Activated CD4-positive, alpha-beta T cell treated with anti-CD3 and anti-CD28 coated beads, Interleukin-2, Interleukin-6, amounts not matched to agents 100 ng/mL and 50 ng/mL, durations not matched to agents 16 hours and 8 hours (primary cell): ENCODE data around the gene UQCC3.
"Not testable (repeated sequence)": the region's sequence is repeated elsewhere in the genome, so short reads cannot be mapped to it uniquely, and the experiment has no call there.

Experiments used
- DNase-seq: peaks from one replicate; pipeline ENCODE4 v3.0.0-alpha.2; 2020

UQCC3 gene, protein sequence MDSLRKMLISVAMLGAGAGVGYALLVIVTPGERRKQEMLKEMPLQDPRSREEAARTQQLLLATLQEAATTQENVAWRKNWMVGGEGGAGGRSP

DNA sequence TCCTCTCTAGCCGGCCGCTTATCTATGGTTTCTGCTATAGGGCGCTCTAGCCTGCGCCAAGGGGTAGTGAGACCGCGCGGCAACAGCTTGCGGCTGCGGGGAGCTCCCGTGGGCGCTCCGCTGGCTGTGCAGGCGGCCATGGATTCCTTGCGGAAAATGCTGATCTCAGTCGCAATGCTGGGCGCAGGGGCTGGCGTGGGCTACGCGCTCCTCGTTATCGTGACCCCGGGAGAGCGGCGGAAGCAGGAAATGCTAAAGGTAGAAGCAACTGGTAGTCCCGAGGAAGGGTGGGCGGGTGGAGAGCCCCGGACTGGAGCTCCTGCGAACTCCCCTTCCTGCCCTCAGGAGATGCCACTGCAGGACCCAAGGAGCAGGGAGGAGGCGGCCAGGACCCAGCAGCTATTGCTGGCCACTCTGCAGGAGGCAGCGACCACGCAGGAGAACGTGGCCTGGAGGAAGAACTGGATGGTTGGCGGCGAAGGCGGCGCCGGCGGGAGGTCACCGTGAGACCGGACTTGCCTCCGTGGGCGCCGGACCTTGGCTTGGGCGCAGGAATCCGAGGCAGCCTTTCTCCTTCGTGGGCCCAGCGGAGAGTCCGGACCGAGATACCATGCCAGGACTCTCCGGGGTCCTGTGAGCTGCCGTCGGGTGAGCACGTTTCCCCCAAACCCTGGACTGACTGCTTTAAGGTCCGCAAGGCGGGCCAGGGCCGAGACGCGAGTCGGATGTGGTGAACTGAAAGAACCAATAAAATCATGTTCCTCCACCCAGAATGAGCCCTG, at the start of gene UQCC3, which contains the start of gene LBHD1:
Gene UQCC3, plus strand, starts transcription at position 66 of the 782 bp plus-strand sequence. Its CDS starts 73 bp downstream, at position 139.
Gene LBHD1, minus strand, starts transcription at position 660 of the 782 bp plus-strand sequence. CDS start 2,236 bp downstream, outside the sequence.
- peak; percentile 96 for DNase-seq

GRCh38 chr11:62622476-62623089, 48.9 kb upstream of the UQCC3 start:
- no peak for DNase-seq

DNA sequence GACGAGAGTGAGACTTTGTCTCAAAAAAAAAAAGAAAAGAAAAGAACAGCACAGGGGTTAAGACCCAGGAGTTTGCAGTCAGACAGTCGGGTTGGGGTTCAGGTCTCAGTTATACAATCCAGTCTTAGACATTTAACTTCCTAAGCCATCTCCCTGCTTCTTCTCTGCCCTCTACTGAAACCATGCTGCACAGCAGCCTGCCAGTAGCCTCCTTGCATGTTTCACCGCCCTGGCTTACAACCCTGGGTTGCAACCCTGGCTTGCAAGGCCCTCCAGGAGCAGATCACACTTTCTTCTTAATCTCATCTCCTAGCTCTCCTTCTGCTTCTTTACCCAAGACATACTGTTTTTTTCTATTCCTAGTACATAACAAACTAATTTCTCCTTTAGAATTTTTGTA, 43.8 kb upstream of the UQCC3 start:
- no peak for DNase-seq

- DNase-seq, result no peak
Observed at GRCh38 chr11:62632492-62632891, 39.0 kb upstream of the UQCC3 start.

GRCh38 chr11:62644220-62644619, 27.3 kb upstream of the UQCC3 start:
- no peak for DNase-seq

GRCh38 chr11:62645671-62645945, 25.9 kb upstream of the UQCC3 start:
- peak; percentile 20 for DNase-seq

DNA sequence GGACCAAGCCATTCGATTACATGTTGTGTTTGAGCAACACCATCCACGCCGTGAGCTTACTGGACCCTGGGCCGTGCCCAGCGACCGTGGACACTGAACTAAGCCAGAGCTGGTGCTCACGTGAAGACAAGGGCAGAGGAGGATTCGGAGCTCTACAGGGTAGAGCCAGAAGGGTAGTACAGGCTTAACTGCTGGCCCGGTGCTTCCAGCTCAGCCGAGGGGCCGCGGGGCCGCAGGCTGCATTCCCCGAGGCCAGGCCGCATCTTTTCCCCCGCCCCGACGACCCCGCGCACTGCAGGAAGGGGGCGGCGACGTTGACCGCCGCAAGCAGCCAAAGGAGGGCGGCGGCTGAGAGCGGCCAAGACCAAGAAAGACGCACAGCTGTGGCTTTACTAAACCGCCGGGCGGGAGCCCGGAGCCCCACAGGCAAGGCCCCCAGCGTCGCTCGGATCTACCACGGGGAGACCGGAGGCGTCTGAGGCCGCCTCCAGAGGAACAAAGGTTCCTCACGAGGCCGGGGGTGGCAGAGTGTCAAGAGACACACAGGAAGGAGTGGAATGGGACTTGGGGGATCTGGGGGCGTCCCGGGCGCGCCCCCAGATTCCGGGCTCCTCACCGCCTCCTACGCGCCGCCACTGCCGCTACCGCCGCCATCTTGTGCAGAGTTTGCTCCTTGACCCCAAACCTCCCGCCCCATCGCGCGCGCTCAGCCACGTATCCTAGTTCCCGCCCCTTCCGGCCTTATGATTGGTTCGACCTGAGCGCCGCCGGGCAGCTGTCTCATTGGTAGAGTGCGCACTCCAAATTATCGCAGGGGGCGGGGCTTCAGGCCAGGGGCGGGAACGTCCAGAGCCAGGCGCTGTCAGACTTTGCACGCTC, 25.3 kb upstream of the UQCC3 start, which contains the start of gene GANAB:
Gene GANAB, minus strand, starts transcription at position 668 of the 879 bp plus-strand sequence. Its CDS starts 14 bp downstream, at position 654.
- peak; percentile 100 for DNase-seq

GRCh38 chr11:62646825-62647608, 24.5 kb upstream of the UQCC3 start:
- no peak for DNase-seq

GRCh38 chr11:62647609-62648005, 23.9 kb upstream of the UQCC3 start:
- no peak for DNase-seq

DNA sequence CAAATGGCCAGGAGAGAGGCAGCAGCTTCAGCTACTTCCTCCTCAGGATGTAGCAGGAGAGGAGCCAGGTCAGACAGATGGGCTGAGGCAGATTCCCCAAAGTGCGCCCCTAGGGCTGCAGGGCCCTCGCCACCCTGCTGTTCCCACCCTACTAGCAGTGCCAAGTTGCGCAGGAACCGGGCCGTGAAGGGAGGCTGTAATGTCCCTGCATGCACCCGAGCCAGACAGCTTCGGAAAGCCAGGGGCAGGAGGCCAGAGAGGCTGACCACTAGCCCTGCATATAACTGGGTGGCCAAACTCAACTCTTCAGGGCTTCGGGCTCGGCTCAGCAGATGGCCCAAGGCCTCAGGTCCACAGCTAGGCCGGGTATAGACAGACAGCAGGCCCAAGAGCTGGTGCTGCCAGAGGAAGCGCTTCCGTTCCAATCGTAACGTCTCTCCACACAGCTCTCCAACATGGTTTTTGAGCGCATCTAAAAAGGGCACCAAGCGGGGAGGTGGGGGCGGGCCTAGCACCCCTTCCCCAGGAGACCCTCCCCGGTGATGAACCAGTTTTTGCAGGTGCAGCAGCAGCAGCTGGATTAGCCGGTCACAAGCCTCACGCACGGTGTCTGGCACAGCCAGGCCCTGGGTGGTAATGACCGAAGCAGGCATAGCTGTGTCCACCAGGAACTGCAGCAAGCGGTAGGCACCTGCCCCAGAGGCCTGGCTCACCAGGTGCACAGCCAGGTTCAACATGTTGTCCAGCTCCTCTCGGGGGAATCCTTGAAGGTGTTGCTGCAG, 23.1 kb upstream of the UQCC3 start:
- no peak for DNase-seq

GRCh38 chr11:62648967-62649364, 22.5 kb upstream of the UQCC3 start:
- no peak for DNase-seq

GRCh38 chr11:62649486-62649885, 22.0 kb upstream of the UQCC3 start:
- no peak for DNase-seq

DNA sequence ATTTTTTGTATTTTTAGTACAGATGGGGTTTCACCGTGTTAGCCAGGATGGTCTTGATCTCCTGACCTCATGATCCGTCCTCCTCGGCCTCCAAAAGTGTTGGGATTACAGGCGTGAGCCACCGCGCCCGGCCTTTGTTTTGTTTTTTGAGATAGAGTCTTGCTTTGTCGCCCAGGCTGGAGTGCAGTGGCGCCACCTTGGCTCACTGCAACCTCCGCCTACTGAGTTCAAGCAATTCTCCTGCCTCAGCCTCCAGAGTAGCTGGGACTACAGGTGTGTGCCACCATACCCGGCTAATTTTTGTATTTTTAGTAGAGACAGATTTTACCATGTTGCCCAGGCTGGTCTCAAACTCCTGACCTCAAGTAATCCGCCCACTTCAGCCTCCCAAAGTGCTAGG, 21.2 kb upstream of the UQCC3 start:
- not testable (repeated sequence) for DNase-seq

DNA sequence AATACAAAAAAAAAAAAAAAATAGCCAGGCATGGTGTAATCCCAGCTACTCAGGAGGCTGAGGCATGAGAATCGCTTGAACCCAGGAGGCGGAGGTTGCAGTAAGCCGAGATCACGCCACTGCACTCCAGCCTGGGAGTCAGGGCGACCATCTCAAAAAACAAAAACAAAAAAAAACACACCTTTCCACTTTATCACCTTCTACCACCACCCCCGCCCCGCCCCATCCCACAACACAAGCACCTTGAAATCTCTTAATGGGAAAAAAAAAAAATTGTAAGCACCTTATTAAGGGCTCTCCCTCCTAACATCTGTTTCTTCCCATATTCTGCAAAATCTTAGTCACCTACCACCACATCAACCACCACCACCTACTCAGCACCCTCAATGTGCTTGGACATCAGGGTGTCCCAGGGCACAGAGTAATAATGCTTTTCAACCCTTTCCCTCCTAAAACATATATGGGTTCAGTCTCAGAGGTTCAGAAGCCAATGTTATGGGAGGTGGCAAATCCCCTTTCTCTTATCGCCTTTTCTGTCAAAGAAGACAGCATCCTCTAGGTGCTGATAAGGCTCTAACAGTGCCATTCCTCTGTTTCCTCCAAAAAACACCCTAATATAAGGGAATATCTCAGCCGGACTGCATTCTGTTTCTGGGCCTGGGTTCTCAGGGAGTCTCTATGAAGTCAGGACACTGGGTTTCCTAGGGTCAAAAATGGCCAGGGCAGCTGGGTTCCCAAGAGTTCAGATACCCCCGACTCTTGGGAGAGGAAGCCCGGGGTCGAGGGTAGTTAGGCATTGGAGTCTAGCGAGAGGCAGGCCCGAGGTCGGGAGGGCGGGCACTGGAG, 19.1 kb upstream of the UQCC3 start:
- DNase-seq, result peak; percentile 49

- DNase-seq, result peak; percentile 17
Observed at GRCh38 chr11:62654297-62654696, 17.2 kb upstream of the UQCC3 start.

GRCh38 chr11:62656796-62657429, 14.6 kb upstream of the UQCC3 start:
- no peak for DNase-seq

GRCh38 chr11:62664405-62665074, 6.9 kb upstream of the UQCC3 start:
- peak; percentile 59 for DNase-seq

GRCh38 chr11:62665075-62665598, 6.3 kb upstream of the UQCC3 start, which contains the start of the genes C11orf98 and CSKMT:
Gene C11orf98, minus strand, starts transcription at chr11:62665210. Its CDS starts 41 bp downstream, at chr11:62665169.
Gene CSKMT, plus strand, starts transcription at chr11:62665312. Its CDS starts 568 bp downstream, at chr11:62665880.
- peak; percentile 99 for DNase-seq
